ENCODE results near the gene BRIP1. TPM values are rescaled to one million over a fixed set of nuclear protein-coding genes. Genes with fewer than 3 reads are reported as not detected.

BRIP1 gene
- total RNA-seq, 1 experiment from 2014 or later, result 13.8 TPM

- TF ChIP-seq USF1 (CRISPR knock-in tag; IDR thresholded peaks at IDR 0.05) (peak; percentile 27; the same call in 1 of the 2 replicates), MYBL2 (CRISPR knock-in tag; IDR thresholded peaks at IDR 0.05) (peak; percentile 62; the same call in 1 of the 2 replicates), ZNF423 (CRISPR knock-in tag; IDR thresholded peaks at IDR 0.05) (peak; percentile 14; the same call in 1 of the 2 replicates)
- TF ChIP-seq, protein P1, sequence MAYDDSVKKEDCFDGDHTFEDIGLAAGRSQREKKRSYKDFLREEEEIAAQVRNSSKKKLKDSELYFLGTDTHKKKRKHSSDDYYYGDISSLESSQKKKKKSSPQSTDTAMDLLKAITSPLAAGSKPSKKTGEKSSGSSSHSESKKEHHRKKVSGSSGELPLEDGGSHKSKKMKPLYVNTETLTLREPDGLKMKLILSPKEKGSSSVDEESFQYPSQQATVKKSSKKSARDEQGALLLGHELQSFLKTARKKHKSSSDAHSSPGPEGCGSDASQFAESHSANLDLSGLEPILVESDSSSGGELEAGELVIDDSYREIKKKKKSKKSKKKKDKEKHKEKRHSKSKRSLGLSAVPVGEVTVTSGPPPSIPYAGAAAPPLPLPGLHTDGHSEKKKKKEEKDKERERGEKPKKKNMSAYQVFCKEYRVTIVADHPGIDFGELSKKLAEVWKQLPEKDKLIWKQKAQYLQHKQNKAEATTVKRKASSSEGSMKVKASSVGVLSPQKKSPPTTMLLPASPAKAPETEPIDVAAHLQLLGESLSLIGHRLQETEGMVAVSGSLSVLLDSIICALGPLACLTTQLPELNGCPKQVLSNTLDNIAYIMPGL (CRISPR knock-in tag; IDR thresholded peaks at IDR 0.05), result peak; percentile 69; the same call in 1 of the 2 replicates
Observed at GRCh38 chr17:61862975-61863800, at the start of gene BRIP1 (continued).

GRCh38 chr17:61908292-61909037 lies 45.1 kb upstream of the BRIP1 start:
- CTCF ChIA-PET, result no interaction called here
- TF ChIP-seq, protein P2, sequence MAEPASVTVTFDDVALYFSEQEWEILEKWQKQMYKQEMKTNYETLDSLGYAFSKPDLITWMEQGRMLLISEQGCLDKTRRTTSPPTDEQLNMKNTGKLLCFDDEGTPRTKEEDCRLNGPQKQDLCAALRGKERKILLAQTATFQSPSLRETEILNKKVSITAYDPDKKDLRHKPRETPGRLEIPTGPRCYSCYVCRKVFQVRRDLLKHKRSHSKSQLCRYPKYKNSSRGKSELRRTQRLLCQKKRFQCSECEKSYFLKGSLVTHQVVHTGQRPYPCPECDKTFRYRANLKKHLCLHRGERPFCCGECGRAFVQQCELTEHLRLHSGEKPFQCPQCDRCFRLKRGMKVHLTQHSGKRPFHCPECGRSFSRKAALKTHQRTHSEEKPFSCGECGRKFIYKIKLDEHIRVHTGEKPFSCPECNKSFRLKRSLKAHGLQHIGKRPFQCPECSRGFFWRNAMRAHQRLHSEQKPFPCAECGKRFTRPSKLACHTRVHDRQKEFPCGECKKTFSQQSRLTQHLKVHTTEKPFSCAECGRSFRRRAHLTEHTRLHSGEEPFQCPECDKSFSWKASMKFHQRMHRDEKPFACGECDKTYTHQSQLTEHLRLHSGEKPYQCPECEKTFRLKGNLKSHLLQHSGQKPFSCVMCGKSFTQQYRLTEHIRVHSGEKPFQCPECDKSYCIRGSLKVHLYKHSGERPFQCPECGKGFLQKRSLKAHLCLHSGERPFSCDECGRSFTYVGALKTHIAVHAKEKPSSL (CRISPR knock-in tag; conservative IDR thresholded peaks at IDR 0.05), result no peak
- TF ChIP-seq TEAD4 (CRISPR knock-in tag; IDR thresholded peaks at IDR 0.05) (no peak), RORB (CRISPR knock-in tag; IDR thresholded peaks at IDR 0.05) (no peak), ZNF138 (CRISPR knock-in tag; conservative IDR thresholded peaks at IDR 0.05) (no peak), MXD4 (CRISPR knock-in tag; IDR thresholded peaks at IDR 0.05; ENCODE audit: borderline replicate concordance) (no peak), ZNF512 (CRISPR knock-in tag; IDR thresholded peaks at IDR 0.05; ENCODE audit: borderline replicate concordance) (no peak)
- TF ChIP-seq, protein P3, sequence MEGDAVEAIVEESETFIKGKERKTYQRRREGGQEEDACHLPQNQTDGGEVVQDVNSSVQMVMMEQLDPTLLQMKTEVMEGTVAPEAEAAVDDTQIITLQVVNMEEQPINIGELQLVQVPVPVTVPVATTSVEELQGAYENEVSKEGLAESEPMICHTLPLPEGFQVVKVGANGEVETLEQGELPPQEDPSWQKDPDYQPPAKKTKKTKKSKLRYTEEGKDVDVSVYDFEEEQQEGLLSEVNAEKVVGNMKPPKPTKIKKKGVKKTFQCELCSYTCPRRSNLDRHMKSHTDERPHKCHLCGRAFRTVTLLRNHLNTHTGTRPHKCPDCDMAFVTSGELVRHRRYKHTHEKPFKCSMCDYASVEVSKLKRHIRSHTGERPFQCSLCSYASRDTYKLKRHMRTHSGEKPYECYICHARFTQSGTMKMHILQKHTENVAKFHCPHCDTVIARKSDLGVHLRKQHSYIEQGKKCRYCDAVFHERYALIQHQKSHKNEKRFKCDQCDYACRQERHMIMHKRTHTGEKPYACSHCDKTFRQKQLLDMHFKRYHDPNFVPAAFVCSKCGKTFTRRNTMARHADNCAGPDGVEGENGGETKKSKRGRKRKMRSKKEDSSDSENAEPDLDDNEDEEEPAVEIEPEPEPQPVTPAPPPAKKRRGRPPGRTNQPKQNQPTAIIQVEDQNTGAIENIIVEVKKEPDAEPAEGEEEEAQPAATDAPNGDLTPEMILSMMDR (IDR thresholded peaks at IDR 0.05), result no peak
- TF ChIP-seq, protein P4, sequence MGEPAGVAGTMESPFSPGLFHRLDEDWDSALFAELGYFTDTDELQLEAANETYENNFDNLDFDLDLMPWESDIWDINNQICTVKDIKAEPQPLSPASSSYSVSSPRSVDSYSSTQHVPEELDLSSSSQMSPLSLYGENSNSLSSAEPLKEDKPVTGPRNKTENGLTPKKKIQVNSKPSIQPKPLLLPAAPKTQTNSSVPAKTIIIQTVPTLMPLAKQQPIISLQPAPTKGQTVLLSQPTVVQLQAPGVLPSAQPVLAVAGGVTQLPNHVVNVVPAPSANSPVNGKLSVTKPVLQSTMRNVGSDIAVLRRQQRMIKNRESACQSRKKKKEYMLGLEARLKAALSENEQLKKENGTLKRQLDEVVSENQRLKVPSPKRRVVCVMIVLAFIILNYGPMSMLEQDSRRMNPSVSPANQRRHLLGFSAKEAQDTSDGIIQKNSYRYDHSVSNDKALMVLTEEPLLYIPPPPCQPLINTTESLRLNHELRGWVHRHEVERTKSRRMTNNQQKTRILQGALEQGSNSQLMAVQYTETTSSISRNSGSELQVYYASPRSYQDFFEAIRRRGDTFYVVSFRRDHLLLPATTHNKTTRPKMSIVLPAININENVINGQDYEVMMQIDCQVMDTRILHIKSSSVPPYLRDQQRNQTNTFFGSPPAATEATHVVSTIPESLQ (CRISPR knock-in tag; IDR thresholded peaks at IDR 0.05), result no peak

More at GRCh38 chr17:61908292-61909037, 45.1 kb upstream of the BRIP1 start:
- no peaks in the 10 kb centered on the region for H3K4me1 Mint-ChIP-seq
- POLR2A ChIA-PET, result interaction anchor here (0.6 kb wide), 1 partner anchor 18 kb away, joined by 3 read pairs; no protein-coding TSS in a partner anchor
- H3K4me3 Mint-ChIP-seq, result no peak overlapping the region
- no peaks in the 10 kb centered on the region for H3K9me3 Mint-ChIP-seq
- H3K27ac Mint-ChIP-seq, result no peak overlapping the region
- peaks cover 39% of the 10 kb centered on the region for H3K36me3 Mint-ChIP-seq
- no peak for ATAC-seq
- DNase-seq (ENCODE audit: low spot score), result no peak
- no peaks in the 10 kb centered on the region for H3K27me3 Mint-ChIP-seq (ENCODE audit: low read depth)
